A673 (cell line): ENCODE data around the gene SURF1. TPM values are rescaled to one million over a fixed set of nuclear protein-coding genes. Genes with fewer than 3 reads are reported as not detected.

Source experiments
- BruUV-seq: library from RNA; stranded (reverse); fragments of 400-500 nt; replicated peaks from 2 replicates; lab custom pipeline; 2021; lab: Mats Ljungman, UMichigan
- CTCF ChIA-PET: fragments of 300-600 bp; sonication (Branson Sonifier 250); formaldehyde crosslinking; loops from one replicate; lab custom pipeline; 2022; ENCODE audit warnings: antibody characterized with exemption; lab: Charles Lee
- POLR2A ChIA-PET: fragments of 300-600 bp; sonication (Branson Sonifier 250); formaldehyde crosslinking; loops from one replicate; lab custom pipeline; 2022; ENCODE audit warnings: antibody characterized with exemption; ENCODE audit not compliant: low non-redundant PET; lab: Charles Lee
- DNase-seq: peaks from one replicate; pipeline ENCODE4 v3.0.0-alpha.2; 2015; ENCODE audit warnings: low spot score
- H3K27ac ChIP-seq: fragments of 200-600 bp; sonication (generic); 2 replicates; pipeline ENCODE4 v1.5.1; 2016; ENCODE audit warnings: mixed run types, low read depth, mild to moderate bottlenecking, mixed read lengths, antibody characterized with exemption, low read length; ENCODE audit not compliant: poor library complexity, severe bottlenecking
- H3K27me3 ChIP-seq: fragments of 200-600 bp; sonication (generic); replicated peaks from 2 replicates; pipeline ENCODE4 v1.6.1; 2017; ENCODE audit warnings: mixed run types, low read depth, mild to moderate bottlenecking, mixed read lengths, antibody characterized with exemption, low read length; ENCODE audit not compliant: insufficient read depth, poor library complexity
- H3K36me3 ChIP-seq: fragments of 200-600 bp; sonication (generic); 2 replicates; pipeline ENCODE4 v1.6.1; 2016; ENCODE audit warnings: mixed run types, mild to moderate bottlenecking, mixed read lengths, antibody characterized with exemption, low read length; ENCODE audit not compliant: insufficient read depth, poor library complexity, severe bottlenecking
- H3K4me1 ChIP-seq: fragments of 200-600 bp; sonication (generic); 2 replicates; pipeline ENCODE4 v1.6.1; 2017; ENCODE audit warnings: mixed run types, mild to moderate bottlenecking, mixed read lengths, antibody characterized with exemption, low read length; ENCODE audit not compliant: insufficient read depth, poor library complexity, severe bottlenecking
- H3K4me3 ChIP-seq: fragments of 200-600 bp; sonication (generic); 2 replicates; pipeline ENCODE4 v1.5.1; 2016; ENCODE audit warnings: low read depth, mixed run types, mild to moderate bottlenecking, mixed read lengths, low read length; ENCODE audit not compliant: poor library complexity, severe bottlenecking
- H3K9me3 ChIP-seq: fragments of 200-600 bp; sonication (generic); 2 replicates; pipeline ENCODE4 v1.6.1; 2016; ENCODE audit warnings: mixed run types, low read depth, mild to moderate bottlenecking, mixed read lengths, antibody characterized with exemption, low read length; ENCODE audit not compliant: poor library complexity, severe bottlenecking
- CTCF ChIP-seq: fragments of 300-800, 200-600 bp; sonication (generic); conservative IDR thresholded peaks from 2 replicates; pipeline ENCODE4 v1.5.1; 2017; ENCODE audit warnings: low read depth, mild to moderate bottlenecking, antibody characterized with exemption, low read length, moderate library complexity, mixed read lengths
- EZH2 ChIP-seq: fragments of 200-600 bp; sonication (generic); IDR thresholded peaks from 2 replicates; pipeline ENCODE4 v1.6.1; 2017; ENCODE audit warnings: borderline replicate concordance, low read depth, mild to moderate bottlenecking, mixed read lengths, antibody characterized with exemption, low read length; ENCODE audit not compliant: poor library complexity, severe bottlenecking
- intact Hi-C: fragments of 100-400 bp; cut with micrococcal nuclease; formaldehyde crosslinking; loops from one replicate; pipeline ENCODE4 v1.10.0; 2022; ENCODE audit not compliant: unreplicated experiment
- total RNA-seq: library from RNA; stranded (reverse); gene quantifications from 2 replicates; pipeline ENCODE4 v1.2.3, GENCODE V29; 2021

The SURF1 gene
- total RNA-seq, 1 experiment from 2014 or later, result 41.6 TPM

GRCh38 chr9:133353548-133353947, 2.7 kb downstream of the SURF1 start:
- no peak overlapping the region for H3K27ac ChIP-seq
- intact Hi-C loops, result no loop called here
- H3K36me3 ChIP-seq, result peaks cover 46% of the 10 kb centered on the region
- DNase-seq, result peak; percentile 16
- BruUV-seq, result no TSS peak
- ChIA-PET POLR2A (no interaction called here), CTCF (no interaction called here)
- TF ChIP-seq EZH2 (no peak), CTCF (no peak)
- no peaks in the 10 kb centered on the region for H3K9me3 ChIP-seq
- no peaks in the 10 kb centered on the region for H3K27me3 ChIP-seq
- H3K4me3 ChIP-seq, result no peak overlapping the region
- peaks cover 23% of the 10 kb centered on the region for H3K4me1 ChIP-seq

- H3K27me3 ChIP-seq, result no peaks in the 10 kb centered on the region
- H3K27ac ChIP-seq, result peak overlapping the region; percentile 27
- no TSS peak for BruUV-seq
- TF ChIP-seq EZH2 (no peak), CTCF (no peak)
- intact Hi-C loops, result no loop called here
- DNase-seq, result peak; percentile 14
- H3K4me1 ChIP-seq, result peaks cover 23% of the 10 kb centered on the region
- POLR2A ChIA-PET, result no interaction called here
- H3K9me3 ChIP-seq, result no peaks in the 10 kb centered on the region
- peaks cover 48% of the 10 kb centered on the region for H3K36me3 ChIP-seq
- CTCF ChIA-PET, result interaction anchor here (0.5 kb wide), 1 partner anchor 54 kb away, joined by 4 read pairs; no protein-coding TSS in a partner anchor
- H3K4me3 ChIP-seq, result no peak overlapping the region
Measured at GRCh38 chr9:133352635-133353340, 3.5 kb downstream of the SURF1 start.

GRCh38 chr9:133351908-133352634, 4.2 kb downstream of the SURF1 start:
- H3K4me3 ChIP-seq, result no peak overlapping the region
- POLR2A ChIA-PET, result interaction anchor here (0.8 kb wide), 1 partner anchor 510 kb away, joined by 4 read pairs; no protein-coding TSS in a partner anchor
- TF ChIP-seq EZH2, result no peak
- peak; percentile 68 for TF ChIP-seq CTCF
- no peaks in the 10 kb centered on the region for H3K9me3 ChIP-seq
- H3K4me1 ChIP-seq, result peaks cover 16% of the 10 kb centered on the region
- BruUV-seq, result no TSS peak
- intact Hi-C loops, result no loop called here
- peaks cover 48% of the 10 kb centered on the region for H3K36me3 ChIP-seq
- DNase-seq, result peak; percentile 81
- no peaks in the 10 kb centered on the region for H3K27me3 ChIP-seq
- CTCF ChIA-PET, result interaction anchor here (0.5 kb wide), 1 partner anchor 53 kb away, joined by 4 read pairs; no protein-coding TSS in a partner anchor
- peak overlapping the region; percentile 27 for H3K27ac ChIP-seq
